ENCODE results near the gene RSRC1. TPM values are rescaled to one million over a fixed set of nuclear protein-coding genes. Genes with fewer than 3 reads are reported as not detected.

Gene RSRC1
- total RNA-seq, 1 donor from 2014 or later = 45.6 TPM

GRCh38 chr3:158128755-158129154 is 18.9 kb downstream of the RSRC1 start:
- TF ChIP-seq CTCF (conservative IDR thresholded peaks at IDR 0.05; ENCODE audit: low read depth, low read length) = no peak
- no peak overlapping the region for H3K4me3 ChIP-seq (ENCODE audit: low read depth, low read length)
- DNase-seq (ENCODE audit: low read depth) = no peak

DNA sequence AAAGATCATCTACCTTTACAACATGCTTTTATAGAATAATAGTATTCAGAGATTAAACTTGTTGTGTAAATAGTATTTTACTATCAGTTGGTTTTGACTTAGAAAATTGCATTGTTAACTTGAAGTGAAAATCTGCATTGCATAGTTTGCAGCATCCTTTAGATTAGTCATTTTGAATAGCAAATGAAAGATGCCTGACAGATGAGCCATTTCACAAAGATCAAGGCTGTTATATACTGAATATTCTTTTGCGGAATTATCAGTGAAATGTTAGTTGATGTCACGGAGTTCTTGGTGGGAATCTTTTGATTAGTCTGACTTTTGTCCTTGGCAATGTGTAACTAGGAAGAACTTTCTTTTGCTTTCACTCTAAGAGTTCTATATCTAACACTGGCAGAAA is 24.5 kb downstream of the RSRC1 start:
- TF ChIP-seq CTCF (conservative IDR thresholded peaks at IDR 0.05; ENCODE audit: low read depth, low read length) = no peak
- no peak overlapping the region for H3K4me3 ChIP-seq (ENCODE audit: low read depth, low read length)
- DNase-seq (ENCODE audit: low read depth) = no peak

- no peak for TF ChIP-seq CTCF (conservative IDR thresholded peaks at IDR 0.05; ENCODE audit: low read depth, low read length)
- DNase-seq (ENCODE audit: low read depth) = no peak
- no peak overlapping the region for H3K4me3 ChIP-seq (ENCODE audit: low read depth, low read length)
These were observed 30.5 kb downstream of the RSRC1 start for GRCh38 chr3:158140396-158140795.

DNA sequence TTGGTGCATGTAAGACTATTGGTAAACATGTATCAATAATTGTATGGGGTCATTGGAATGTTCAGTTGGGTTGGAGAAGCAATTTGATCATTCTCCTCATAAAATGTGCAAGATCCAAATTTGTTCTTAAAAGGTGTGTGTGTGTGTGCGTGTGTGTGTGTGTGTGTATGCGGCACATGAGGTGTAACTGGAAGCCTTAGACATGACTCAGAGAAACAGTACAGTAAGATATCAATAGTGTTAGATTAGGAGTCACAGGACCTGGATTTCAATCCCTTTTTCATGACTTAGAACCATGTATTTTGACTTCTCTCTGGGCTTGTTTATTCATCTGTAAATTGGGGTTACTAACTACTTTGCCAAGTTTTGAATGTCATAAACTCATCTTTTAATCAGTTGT is 38.3 kb downstream of the RSRC1 start:
- TF ChIP-seq CTCF (conservative IDR thresholded peaks at IDR 0.05; ENCODE audit: low read depth, low read length) = no peak
- no peak for DNase-seq (ENCODE audit: low read depth)

DNA sequence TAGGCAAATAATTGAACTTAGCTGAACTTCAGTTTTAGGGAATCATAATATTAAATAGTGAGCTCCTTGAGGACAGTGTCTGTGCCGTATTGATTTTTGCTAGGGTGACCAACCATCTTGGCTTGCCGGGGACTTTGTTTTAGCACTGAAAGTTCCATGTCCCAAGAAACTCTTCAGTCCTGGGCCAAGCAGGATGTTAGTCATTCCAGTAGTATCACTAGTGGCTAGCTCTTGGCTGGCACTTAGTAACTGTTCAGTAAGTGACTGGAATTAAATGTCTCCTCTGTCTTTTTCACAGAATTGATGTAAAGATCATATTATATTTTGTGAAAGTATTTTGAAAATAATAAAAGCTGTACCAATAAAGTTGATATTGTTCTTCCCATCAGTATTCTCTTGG is 42.3 kb downstream of the RSRC1 start:
- TF ChIP-seq CTCF (conservative IDR thresholded peaks at IDR 0.05; ENCODE audit: low read depth, low read length) = no peak
- H3K4me3 ChIP-seq (ENCODE audit: low read depth, low read length) = no peak overlapping the region
- DNase-seq (ENCODE audit: low read depth) = no peak

More for the DNA sequence above, 38.3 kb downstream of the RSRC1 start:
- H3K4me3 ChIP-seq (ENCODE audit: low read depth, low read length) = no peak overlapping the region

DNA sequence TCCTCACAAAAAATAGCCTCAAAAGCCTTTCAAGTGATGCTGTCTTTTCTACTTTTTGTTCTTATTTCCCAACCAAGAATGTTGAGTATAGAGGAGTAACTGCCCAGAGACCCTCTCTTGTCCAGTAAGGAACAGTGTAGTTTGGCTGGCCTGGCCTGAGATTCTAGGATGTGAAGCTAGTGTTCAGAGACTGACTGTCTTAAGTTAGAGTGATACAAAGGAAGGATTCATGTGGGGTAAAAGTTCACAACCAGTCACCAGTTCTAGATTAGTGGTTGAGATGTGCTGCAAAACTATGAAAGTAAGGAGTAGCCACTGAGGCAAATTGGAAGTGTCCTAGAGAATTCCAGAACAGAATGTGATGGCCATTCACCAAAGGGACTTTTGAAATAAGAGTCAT is 49.1 kb downstream of the RSRC1 start:
- H3K4me3 ChIP-seq (ENCODE audit: low read depth, low read length) = no peak overlapping the region
- TF ChIP-seq CTCF (conservative IDR thresholded peaks at IDR 0.05; ENCODE audit: low read depth, low read length) = no peak
- no peak for DNase-seq (ENCODE audit: low read depth)

DNA sequence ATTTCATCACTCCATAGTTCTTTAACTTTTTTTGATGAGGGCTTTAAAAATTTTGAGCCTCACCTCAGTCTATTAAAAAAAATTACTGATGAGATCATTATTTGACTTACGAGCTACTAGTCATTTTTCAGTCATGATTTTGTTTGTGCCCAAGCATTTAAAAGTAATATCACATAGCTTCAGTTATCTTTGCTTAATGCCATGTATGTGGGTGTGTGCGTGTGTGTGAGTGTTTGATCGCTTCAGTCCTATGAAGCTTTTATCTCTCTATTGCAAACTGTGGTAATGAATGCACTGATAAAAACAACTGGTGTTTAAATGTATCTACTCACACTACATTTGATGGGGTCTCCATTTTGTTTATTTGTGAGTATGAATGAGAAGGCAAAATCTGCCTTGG is 49.8 kb downstream of the RSRC1 start:
- TF ChIP-seq CTCF (conservative IDR thresholded peaks at IDR 0.05; ENCODE audit: low read depth, low read length) = no peak
- H3K4me3 ChIP-seq (ENCODE audit: low read depth, low read length) = no peak overlapping the region
- DNase-seq (ENCODE audit: low read depth) = no peak
